Liver (tissue), 9 donors: Measurements from ENCODE around the gene DMD. TPM values are rescaled to one million over a fixed set of nuclear protein-coding genes. Genes with fewer than 3 reads are reported as not detected.

Source experiments
- DNase-seq: peaks from one replicate; pipeline ENCODE4 v3.0.0-alpha.2; 2017; ENCODE audit warnings: low spot score
- H3K27ac ChIP-seq, 2 donors: one replicate each; pipeline ENCODE4 v1.7.0; 2013; ENCODE audit warnings: inconsistent platforms in 2 of 2, low read length in 2 of 2, control low read depth in 1 of 2, low read depth in 1 of 2, mild to moderate bottlenecking in 1 of 2
- H3K27me3 ChIP-seq, 4 donors: one replicate each; pipeline versions ENCODE4 v1.6.1 to v1.7.0; 2013; ENCODE audit warnings: low read length in 3 of 4, inconsistent platforms in 1 of 4, mild to moderate bottlenecking in 1 of 4, moderate library complexity in 1 of 4; ENCODE audit not compliant: control insufficient read depth in 4 of 4, insufficient read depth in 4 of 4
- H3K36me3 ChIP-seq, 4 donors: one replicate each; pipeline versions ENCODE4 v1.6.1 to v1.7.0; 2013; ENCODE audit warnings: low read length in 3 of 4, mild to moderate bottlenecking in 3 of 4, low read depth in 1 of 4, moderate library complexity in 1 of 4; ENCODE audit not compliant: control insufficient read depth in 4 of 4, insufficient read depth in 3 of 4
- H3K4me1 ChIP-seq, 4 donors: one replicate each; pipeline versions ENCODE4 v1.6.1 to v1.7.0; 2013; ENCODE audit warnings: low read length in 3 of 4, mild to moderate bottlenecking in 3 of 4, moderate library complexity in 1 of 4; ENCODE audit not compliant: control insufficient read depth in 4 of 4, insufficient read depth in 4 of 4
- H3K4me3 ChIP-seq, 3 donors: one replicate each; pipeline versions ENCODE4 v1.6.1 to v1.7.0; 2013; ENCODE audit warnings: low read length in 3 of 3, control low read depth in 1 of 3, low read depth in 1 of 3, mild to moderate bottlenecking in 1 of 3
- H3K9ac ChIP-seq, 2 donors: one replicate each; pipeline ENCODE4 v1.7.0; 2013; ENCODE audit warnings: low read length in 2 of 2, mild to moderate bottlenecking in 2 of 2, moderate library complexity in 2 of 2, control low read depth in 1 of 2, low read depth in 1 of 2
- H3K9me3 ChIP-seq, 4 donors: one replicate each; pipeline versions ENCODE4 v1.6.1 to v1.7.0; 2013; ENCODE audit warnings: low read length in 3 of 4; ENCODE audit not compliant: control insufficient read depth in 4 of 4
- ATF3 ChIP-seq: IDR thresholded peaks from 2 replicates; pipeline ENCODE4 v1.6.1; 2016; ENCODE audit warnings: antibody characterized with exemption
- CTCF ChIP-seq: fragments of 150-350 bp; IDR thresholded peaks from 2 replicates; pipeline ENCODE4 v1.5.1; 2017; ENCODE audit warnings: improper control_type of control experiment, low read depth, low read length; ENCODE audit not compliant: missing input control
- EGR1 ChIP-seq, 2 donors: IDR thresholded peaks; 2 replicates each; pipeline ENCODE4 v1.6.1; 2016 to 2018; ENCODE audit warnings: antibody characterized with exemption in 2 of 2, low read depth in 2 of 2
- FOXA1 ChIP-seq: IDR thresholded peaks from 2 replicates; pipeline ENCODE4 v1.6.1; 2016; ENCODE audit warnings: antibody characterized with exemption
- FOXA2 ChIP-seq: IDR thresholded peaks from 2 replicates; pipeline ENCODE4 v1.6.1; 2016; ENCODE audit warnings: antibody characterized with exemption
- GABPA ChIP-seq, 2 donors: IDR thresholded peaks in 1 of 2; conservative IDR thresholded peaks in 1 of 2; 2 replicates each; pipeline ENCODE4 v1.6.1; 2016; ENCODE audit warnings: antibody characterized with exemption in 2 of 2, mild to moderate bottlenecking in 1 of 2, moderate library complexity in 1 of 2
- HNF4A ChIP-seq, 2 donors: conservative IDR thresholded peaks; 2 replicates each; pipeline ENCODE4 v1.6.1; 2016; ENCODE audit warnings: antibody characterized with exemption in 2 of 2, mild to moderate bottlenecking in 2 of 2
- HNF4G ChIP-seq: IDR thresholded peaks from 2 replicates; pipeline ENCODE4 v1.6.1; 2016; ENCODE audit warnings: antibody characterized with exemption
- JUND ChIP-seq, 2 donors: IDR thresholded peaks; 2 replicates each; pipeline ENCODE4 v1.6.1; 2016; ENCODE audit warnings: antibody characterized with exemption in 2 of 2
- MAX ChIP-seq: IDR thresholded peaks from 2 replicates; pipeline ENCODE4 v1.6.1; 2016; ENCODE audit warnings: antibody characterized with exemption
- NR2F2 ChIP-seq: IDR thresholded peaks from 2 replicates; pipeline ENCODE4 v1.6.1; 2016; ENCODE audit warnings: antibody characterized with exemption
- RAD21 ChIP-seq, 2 donors: IDR thresholded peaks; 2 replicates each; pipeline ENCODE4 v1.6.1; 2016; ENCODE audit warnings: antibody characterized with exemption in 2 of 2, mild to moderate bottlenecking in 2 of 2
- REST ChIP-seq: IDR thresholded peaks from 2 replicates; pipeline ENCODE4 v1.6.1; 2016; ENCODE audit warnings: antibody characterized with exemption, mild to moderate bottlenecking
- RXRA ChIP-seq, 2 donors: IDR thresholded peaks; 2 replicates each; pipeline ENCODE4 v1.6.1; 2017 to 2018; ENCODE audit warnings: antibody characterized with exemption in 2 of 2, mild to moderate bottlenecking in 1 of 2
- SP1 ChIP-seq: IDR thresholded peaks from 2 replicates; pipeline ENCODE4 v1.6.1; 2018; ENCODE audit warnings: antibody characterized with exemption, mild to moderate bottlenecking
- TAF1 ChIP-seq: conservative IDR thresholded peaks from 2 replicates; pipeline ENCODE4 v1.6.1; 2016; ENCODE audit warnings: antibody characterized with exemption, mild to moderate bottlenecking
- YY1 ChIP-seq: IDR thresholded peaks from 2 replicates; pipeline ENCODE4 v1.6.1; 2016; ENCODE audit warnings: antibody characterized with exemption, mild to moderate bottlenecking
- ZBTB33 ChIP-seq: IDR thresholded peaks from 2 replicates; pipeline ENCODE4 v1.6.1; 2016; ENCODE audit warnings: antibody characterized with exemption
- WGBS: extraction: QIAGEN DNeasy Blood & Tissue Kit; methylation state at CpG from one replicate; pipeline ENCODE4 v1.1.7; 2013; 5-methylcytosine and 5-hydroxymethylcytosine counted together
- polyA plus RNA-seq, 2 donors: library from polyadenylated mRNA; stranded (reverse) in 1 of 2; unstranded in 1 of 2; fragments of 200-250 nt in 1 of 2; fragments of >200 nt in 1 of 2; fragmentation: Nextera tagmentation in 1 of 2; extraction: Ambion mirVana in 1 of 2; gene quantifications; one replicate each; pipeline versions ENCODE4 v1.2.1 to v1.2.3, GENCODE V29; 2013 to 2015
- total RNA-seq, 2 donors: library from RNA; depleted of rRNA; stranded (reverse); fragments of >200 nt; gene quantifications; one replicate each; pipeline ENCODE4 v1.2.3, GENCODE V29; 2014
- donor health status: healthy.
- donor health status: healthy.
- donor health status: healthy.
- donor health status: healthy.
- donor health status: healthy.

Gene DMD
- total and polyA plus RNA-seq, 4 donors, result 14.6 to 61.9 (median 23.9) TPM

- 81% methylated on average over 2 of the region's 2 CpGs for WGBS
These were observed 1363.6 kb downstream of the DMD start for GRCh38 chrX:31847773-31848172.

More at GRCh38 chrX:31847773-31848172, 1363.6 kb downstream of the DMD start:
- H3K27me3 ChIP-seq, result no peaks in the 10 kb centered on the region
- H3K9me3 ChIP-seq, result no peaks in the 10 kb centered on the region
- no peaks in the 10 kb centered on the region for H3K36me3 ChIP-seq
- DNase-seq, result no peak
- no peak overlapping the region for H3K9ac ChIP-seq
- no peak overlapping the region for H3K4me3 ChIP-seq
- TF ChIP-seq RAD21 (IDR thresholded peaks at IDR 0.05), result no peak
- no peak for TF ChIP-seq TAF1
- TF ChIP-seq ATF3, result no peak
- no peak for TF ChIP-seq JUND (IDR thresholded peaks at IDR 0.05)
- TF ChIP-seq HNF4G, result no peak
- TF ChIP-seq HNF4A (conservative IDR thresholded peaks at IDR 0.05), result no peak
- TF ChIP-seq YY1, result no peak
- TF ChIP-seq MAX, result no peak
- TF ChIP-seq ZBTB33, result no peak
- no peak for TF ChIP-seq RXRA (IDR thresholded peaks at IDR 0.05)
- no peak for TF ChIP-seq REST
- TF ChIP-seq EGR1 (IDR thresholded peaks at IDR 0.05; ENCODE audit: low read depth in 2 of 2), result no peak
- no peak for TF ChIP-seq FOXA2
- TF ChIP-seq GABPA (IDR thresholded peaks at IDR 0.05 in 1 of 2, conservative IDR thresholded peaks at IDR 0.05 in 1 of 2), result no peak
- TF ChIP-seq SP1, result no peak
- TF ChIP-seq CTCF, result no peak
- no peak for TF ChIP-seq FOXA1
- no peak for TF ChIP-seq NR2F2
- H3K4me1 ChIP-seq, result no peaks in the 10 kb centered on the region
- H3K27ac ChIP-seq, result no peak overlapping the region
